Muscle of leg (tissue), 11 donors: ENCODE measurements around the gene UNC45A. TPM values are rescaled to one million over a fixed set of nuclear protein-coding genes. Genes with fewer than 3 reads are reported as not detected.

ENCODE experiments used
- DNase-seq: peaks from one replicate; pipeline ENCODE4 v3.0.0; 2013
- H3K27ac ChIP-seq: one replicate; pipeline ENCODE4 v1.5.1; 2013; ENCODE audit warnings: mild to moderate bottlenecking, low read length, control low read depth
- H3K27me3 ChIP-seq: one replicate; pipeline ENCODE4 v1.6.1; 2013; ENCODE audit warnings: low read length; ENCODE audit not compliant: control insufficient read depth, insufficient read depth
- H3K36me3 ChIP-seq: one replicate; pipeline ENCODE4 v1.6.1; 2013; ENCODE audit warnings: low read length; ENCODE audit not compliant: control insufficient read depth, insufficient read depth
- H3K4me1 ChIP-seq: one replicate; pipeline ENCODE4 v1.6.1; 2013; ENCODE audit warnings: low read length; ENCODE audit not compliant: control insufficient read depth, insufficient read depth
- H3K4me3 ChIP-seq: one replicate; pipeline ENCODE4 v1.5.1; 2013; ENCODE audit warnings: low read length, control low read depth
- H3K9me3 ChIP-seq: replicated peaks from 2 replicates; pipeline ENCODE4 v1.6.1; 2013; ENCODE audit warnings: low read depth, low read length; ENCODE audit not compliant: control insufficient read depth
- whole genome bisulfite sequencing: methylation state at CpG from one replicate; pipeline ENCODE4 v1.1.5; 2013; ENCODE audit warnings: missing lambda C conversion rate; ENCODE audit not compliant: insufficient coverage; 5-methylcytosine and 5-hydroxymethylcytosine counted together
- polyA plus RNA-seq, 8 donors: library from polyadenylated mRNA; unstranded; fragments of 120-200 nt; gene quantifications; one replicate each; pipeline versions ENCODE4 v1.2.1 to v1.2.3, GENCODE V29; 2013; ENCODE audit warnings: inconsistent platforms in 1 of 8, low replicate concordance in 1 of 8; ENCODE audit not compliant: insufficient read length in 8 of 8, insufficient read depth in 1 of 8
- total RNA-seq: library from RNA; stranded (reverse); fragments of 120-200 nt; gene quantifications from one replicate; pipeline ENCODE4 v1.2.4, GENCODE V29; 2013

The UNC45A gene
- total and polyA plus RNA-seq, 9 donors, result 22.7 to 39.9 (median 29.4) TPM

DNA sequence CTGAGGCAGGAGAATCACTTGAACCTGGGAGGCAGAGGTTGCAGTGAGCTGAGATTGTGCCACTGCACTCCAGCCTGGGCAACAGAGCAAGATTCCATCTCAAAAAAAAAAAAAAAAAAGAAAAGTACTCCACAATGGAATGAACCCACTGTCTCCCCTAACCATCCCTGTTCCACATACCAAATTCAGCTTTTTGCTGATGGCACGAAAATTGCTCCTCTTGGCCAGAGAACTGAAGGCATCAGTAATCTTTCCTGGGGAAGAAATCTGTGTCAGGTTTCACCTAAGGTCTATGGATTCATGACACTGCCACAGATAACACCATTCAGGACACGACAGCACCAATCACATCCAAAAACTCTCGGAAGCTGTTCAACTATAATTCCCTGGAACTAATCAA, 66.1 kb downstream of the UNC45A start:
- 90% methylated on average over 3 of the region's 3 CpGs for WGBS
- peaks cover 81% of the 10 kb centered on the region for H3K36me3 ChIP-seq
- no peaks in the 10 kb centered on the region for H3K4me1 ChIP-seq
- H3K9me3 ChIP-seq, result no peaks in the 10 kb centered on the region
- H3K4me3 ChIP-seq, result no peak overlapping the region
- no peak for DNase-seq
- H3K27ac ChIP-seq, result no peak overlapping the region
- H3K27me3 ChIP-seq, result no peaks in the 10 kb centered on the region

Other genes starting within 250 kb of the UNC45A start
- 4.7 TPM for gene BLM, start 217.9 kb upstream of the UNC45A start, total RNA-seq
- 1 to 10 TPM; 4.9 to 7.5 (median 5.3) TPM for gene BLM, start 217.9 kb upstream of the UNC45A start, polyA plus RNA-seq
- gene FURIN, start 66.7 kb upstream of the UNC45A start, total RNA-seq, result 16.3 TPM
- 10 to 100 TPM; 24.0 to 39.5 (median 34.6) TPM for gene FURIN, start 66.7 kb upstream of the UNC45A start, polyA plus RNA-seq
- 16.7 TPM for gene FES, start 50.8 kb upstream of the UNC45A start, total RNA-seq
- 10 to 100 TPM; 12.6 to 17.9 (median 15.2) TPM for gene FES, start 50.8 kb upstream of the UNC45A start, polyA plus RNA-seq
- gene MAN2A2, start 32.0 kb upstream of the UNC45A start, total RNA-seq, result 9.2 TPM
- gene MAN2A2, start 32.0 kb upstream of the UNC45A start, polyA plus RNA-seq, result 10 to 100 TPM; 25.3 to 40.3 (median 29.9) TPM
- gene HDDC3, start 2.7 kb upstream of the UNC45A start, total RNA-seq, result 11.9 TPM
- 10 to 100 TPM in 7 of 8 donors, 1 to 10 TPM in 1; 10.0 to 13.5 (median 10.9) TPM for gene HDDC3, start 2.7 kb upstream of the UNC45A start, polyA plus RNA-seq
- 12.0 TPM for gene RCCD1, start 19.6 kb downstream of the UNC45A start, total RNA-seq
- 10 to 100 TPM; 12.1 to 17.9 (median 15.3) TPM for gene RCCD1, start 19.6 kb downstream of the UNC45A start, polyA plus RNA-seq
- 44.2 TPM for gene PRC1, start 59.2 kb downstream of the UNC45A start, total RNA-seq
- gene PRC1, start 59.2 kb downstream of the UNC45A start, polyA plus RNA-seq, result 10 to 100 TPM; 38.3 to 68.2 (median 52.2) TPM
- 7.9 TPM for gene VPS33B, start 87.3 kb downstream of the UNC45A start, total RNA-seq
- 10 to 100 TPM in 5 of 8 donors, 1 to 10 TPM in 3; 8.1 to 12.4 (median 10.5) TPM for gene VPS33B, start 87.3 kb downstream of the UNC45A start, polyA plus RNA-seq
- gene SV2B, start 165.0 kb downstream of the UNC45A start, total RNA-seq, result 3.1 TPM
- gene SV2B, start 165.0 kb downstream of the UNC45A start, polyA plus RNA-seq, result 1 to 10 TPM; 2.6 to 4.6 (median 3.1) TPM